Type B pancreatic cell (in vitro differentiated cells): ENCODE results near the gene CYP27B1. TPM values are rescaled to one million over a fixed set of nuclear protein-coding genes. Genes with fewer than 3 reads are reported as not detected.

ENCODE experiments used
- DNase-seq: peaks from one replicate; pipeline ENCODE4 v3.0.0; 2021; ENCODE audit warnings: mixed read lengths; ENCODE audit not compliant: unreplicated experiment; ENCODE audit errors: extremely low spot score
- H3K27ac Mint-ChIP-seq: 2 replicates; pipeline ENCODE4 v1.8.0; 2021; ENCODE audit warnings: mild to moderate bottlenecking, mixed read lengths
- H3K27me3 Mint-ChIP-seq: 2 replicates; pipeline ENCODE4 v1.8.0; 2021; ENCODE audit warnings: mixed read lengths
- H3K36me3 Mint-ChIP-seq: 2 replicates; pipeline ENCODE4 v1.8.0; 2021; ENCODE audit warnings: mixed read lengths
- H3K4me1 Mint-ChIP-seq: one replicate; pipeline ENCODE4 v1.8.0; 2021; ENCODE audit warnings: mixed read lengths; ENCODE audit not compliant: unreplicated experiment
- H3K4me3 Mint-ChIP-seq: 2 replicates; pipeline ENCODE4 v1.8.0; 2021; ENCODE audit warnings: mild to moderate bottlenecking, mixed read lengths
- H3K9me3 Mint-ChIP-seq: 2 replicates; pipeline ENCODE4 v1.8.0; 2021; ENCODE audit warnings: mixed read lengths
- CTCF ChIP-seq: fragments of 200-600 bp; sonication (generic); conservative IDR thresholded peaks from 2 replicates; pipeline ENCODE4 v1.5.0; 2021; ENCODE audit warnings: antibody characterized with exemption, mild to moderate bottlenecking
- total RNA-seq: library from RNA; stranded (reverse); gene quantifications from 2 replicates; pipeline ENCODE4 v1.2.1, GENCODE V29; 2021; ENCODE audit warnings: low replicate concordance

The CYP27B1 gene
- total RNA-seq, 1 donor from 2014 or later = 2.2 TPM

GRCh38 chr12:57726884-57727757 lies 39.8 kb downstream of the CYP27B1 start:
- H3K27me3 Mint-ChIP-seq = peaks cover 85% of the 10 kb centered on the region
- no peak overlapping the region for H3K27ac Mint-ChIP-seq
- TF ChIP-seq CTCF = peak; percentile 37
- peak; percentile 69 for DNase-seq
- H3K4me3 Mint-ChIP-seq = peak overlapping the region; percentile 65
- no peaks in the 10 kb centered on the region for H3K36me3 Mint-ChIP-seq
- H3K4me1 Mint-ChIP-seq = no peaks in the 10 kb centered on the region
- H3K9me3 Mint-ChIP-seq = no peaks in the 10 kb centered on the region

GRCh38 chr12:57726151-57726883 lies 40.6 kb downstream of the CYP27B1 start:
- peaks cover 77% of the 10 kb centered on the region for H3K27me3 Mint-ChIP-seq

DNA sequence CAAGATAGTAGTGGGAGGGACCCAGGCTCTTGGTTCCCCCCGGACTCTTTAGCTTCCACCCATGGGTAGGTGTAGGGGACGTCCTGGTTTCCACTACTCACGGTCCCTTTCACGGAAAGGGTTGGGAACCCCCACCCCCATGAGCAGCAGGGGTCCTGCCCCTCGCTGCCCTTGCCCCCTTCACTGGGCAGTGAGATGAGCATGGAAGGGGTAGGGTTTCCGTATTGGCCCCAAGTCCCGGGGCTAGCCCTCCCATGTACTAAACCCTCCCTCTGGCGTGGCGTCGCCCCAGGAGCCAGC lies 41.1 kb downstream of the CYP27B1 start:
- no peaks in the 10 kb centered on the region for H3K9me3 Mint-ChIP-seq
- H3K36me3 Mint-ChIP-seq = peaks cover 7% of the 10 kb centered on the region
- peak overlapping the region; percentile 94 for H3K4me3 Mint-ChIP-seq
- no peak for DNase-seq
- TF ChIP-seq CTCF = no peak
- H3K4me1 Mint-ChIP-seq = no peaks in the 10 kb centered on the region
- H3K27ac Mint-ChIP-seq = peak overlapping the region; percentile 84
- H3K27me3 Mint-ChIP-seq = peaks cover 72% of the 10 kb centered on the region

More at GRCh38 chr12:57726151-57726883, 40.6 kb downstream of the CYP27B1 start:
- peak; percentile 83 for DNase-seq
- TF ChIP-seq CTCF = peak; percentile 80
- Mint-ChIP-seq H3K27ac (peak overlapping the region; percentile 84), H3K36me3 (peaks cover 7% of the 10 kb centered on the region), H3K9me3 (no peaks in the 10 kb centered on the region), H3K4me3 (peak overlapping the region; percentile 94), H3K4me1 (no peaks in the 10 kb centered on the region)

- H3K27ac Mint-ChIP-seq = peak overlapping the region; percentile 61
- H3K4me1 Mint-ChIP-seq = no peaks in the 10 kb centered on the region
- peak overlapping the region; percentile 62 for H3K4me3 Mint-ChIP-seq
- no peak for TF ChIP-seq CTCF
- peaks cover 66% of the 10 kb centered on the region for H3K27me3 Mint-ChIP-seq
- peaks cover 7% of the 10 kb centered on the region for H3K36me3 Mint-ChIP-seq
- no peaks in the 10 kb centered on the region for H3K9me3 Mint-ChIP-seq
- DNase-seq = peak; percentile 37
These were observed 41.7 kb downstream of the CYP27B1 start for GRCh38 chr12:57724936-57725740.
